GM23338 (cell line): ENCODE measurements around the gene CSRP2. TPM values are rescaled to one million over a fixed set of nuclear protein-coding genes. Genes with fewer than 3 reads are reported as not detected.
A peak's percentile ranks its signal among the peaks of the same experiment; 100 is the strongest.

Experiments used
- ATAC-seq: fragments of 200-7000 bp; cut with Tn5 transposase; 3 replicates; pipeline ENCODE4 v1.9.1; 2020
- DNase-seq: peaks from one replicate; pipeline ENCODE4 v3.0.0-alpha.2; 2015; ENCODE audit warnings: low spot score
- H2AFZ ChIP-seq: fragments of 200-600 bp; sonication (generic); 2 replicates; pipeline ENCODE4 v1.8.0; 2016; ENCODE audit warnings: antibody characterized with exemption, mild to moderate bottlenecking, moderate library complexity
- H3F3A ChIP-seq: fragments of 200-600 bp; sonication (generic); replicated peaks from 2 replicates; pipeline ENCODE4 v1.8.0; 2017; ENCODE audit warnings: antibody characterized with exemption, mixed run types, low read depth
- H3K27ac ChIP-seq: fragments of 200-600 bp; sonication (generic); 2 replicates; pipeline ENCODE4 v1.6.1; 2016; ENCODE audit warnings: low read depth
- H3K27me3 ChIP-seq: fragments of 200-600 bp; sonication (generic); 2 replicates; pipeline ENCODE4 v1.8.0; 2016; ENCODE audit warnings: mild to moderate bottlenecking, mixed run types, moderate library complexity; ENCODE audit not compliant: insufficient read depth
- H3K36me3 ChIP-seq: fragments of 200-600 bp; sonication (generic); 2 replicates; pipeline ENCODE4 v1.8.0; 2016; ENCODE audit warnings: mild to moderate bottlenecking; ENCODE audit not compliant: insufficient read depth
- H3K4me1 ChIP-seq: fragments of 200-600 bp; sonication (generic); 2 replicates; pipeline ENCODE4 v1.8.0; 2016; ENCODE audit warnings: mild to moderate bottlenecking, moderate library complexity; ENCODE audit not compliant: insufficient read depth
- H3K4me2 ChIP-seq: fragments of 200-600 bp; sonication (generic); 2 replicates; pipeline ENCODE4 v1.7.1; 2017; ENCODE audit warnings: mixed run types
- H3K4me3 ChIP-seq: fragments of 200-600 bp; sonication (generic); 2 replicates; pipeline ENCODE4 v1.6.1; 2016; ENCODE audit warnings: mixed run types
- H3K79me2 ChIP-seq: fragments of 200-600 bp; sonication (generic); replicated peaks from 2 replicates; pipeline ENCODE4 v1.8.0; 2017; ENCODE audit warnings: mild to moderate bottlenecking; ENCODE audit not compliant: insufficient read depth
- H3K9me2 ChIP-seq: fragments of 200-600 bp; sonication (generic); 2 replicates; pipeline ENCODE4 v1.8.0; 2017; ENCODE audit not compliant: insufficient read depth
- H4K20me1 ChIP-seq: fragments of 200-600 bp; sonication (generic); replicated peaks from 2 replicates; pipeline ENCODE4 v1.8.0; 2017; ENCODE audit warnings: mild to moderate bottlenecking; ENCODE audit not compliant: insufficient read depth
- H3K27ac Mint-ChIP-seq: 2 replicates; pipeline ENCODE4 v1.8.0; 2020; ENCODE audit warnings: inconsistent platforms, mild to moderate bottlenecking, moderate library complexity, mixed read lengths
- H3K27me3 Mint-ChIP-seq: 3 replicates; pipeline ENCODE4 v1.8.0; 2022; ENCODE audit warnings: low read depth, mild to moderate bottlenecking, moderate library complexity, mixed read lengths, inconsistent platforms; ENCODE audit not compliant: insufficient read depth, poor library complexity
- H3K36me3 Mint-ChIP-seq: 3 replicates; pipeline ENCODE4 v1.8.0; 2021; ENCODE audit warnings: low read depth, mild to moderate bottlenecking, inconsistent platforms, moderate library complexity, mixed read lengths
- H3K4me1 Mint-ChIP-seq: 3 replicates; pipeline ENCODE4 v1.8.0; 2020; ENCODE audit warnings: mild to moderate bottlenecking, inconsistent platforms, mixed read lengths
- H3K4me3 Mint-ChIP-seq: 3 replicates; pipeline ENCODE4 v1.8.0; 2021; ENCODE audit warnings: moderate library complexity, mild to moderate bottlenecking, inconsistent platforms, mixed read lengths
- H3K9me3 Mint-ChIP-seq: 3 replicates; pipeline ENCODE4 v1.8.0; 2020; ENCODE audit warnings: moderate library complexity, mild to moderate bottlenecking, inconsistent platforms, mixed read lengths
- CREB1 ChIP-seq: fragments of 250-450 bp; sonication (Bioruptor Pico); IDR thresholded peaks from 2 replicates; pipeline ENCODE4 v1.5.0; 2020; ENCODE audit warnings: low read depth, mild to moderate bottlenecking, moderate library complexity
- EZH2 ChIP-seq: fragments of 200-600 bp; sonication (generic); IDR thresholded peaks from one replicate; pipeline ENCODE4 v1.8.0; 2017; ENCODE audit warnings: antibody characterized with exemption, mild to moderate bottlenecking, low read depth; ENCODE audit not compliant: unreplicated experiment
- EZH2phosphoT487 ChIP-seq: fragments of 200-600 bp; sonication (generic); IDR thresholded peaks from one replicate; pipeline ENCODE4 v1.8.1; 2018; ENCODE audit warnings: antibody characterized with exemption; ENCODE audit not compliant: unreplicated experiment
- JUNB ChIP-seq: IDR thresholded peaks from one replicate; pipeline ENCODE4 v1.6.1; 2016; ENCODE audit warnings: antibody characterized with exemption; ENCODE audit not compliant: unreplicated experiment
- NANOG ChIP-seq: IDR thresholded peaks from 2 replicates; pipeline ENCODE4 v1.6.1; 2016; ENCODE audit warnings: antibody characterized with exemption, borderline replicate concordance
- POLR2AphosphoS5 ChIP-seq: IDR thresholded peaks from 2 replicates; pipeline ENCODE4 v1.6.1; 2016; ENCODE audit warnings: antibody characterized with exemption, low read depth
- STAT1 ChIP-seq: IDR thresholded peaks from one replicate; pipeline ENCODE4 v1.6.1; 2016; ENCODE audit warnings: antibody characterized with exemption; ENCODE audit not compliant: unreplicated experiment
- ZNF114 ChIP-seq: fragments of 250-450 bp; sonication (Bioruptor Pico); IDR thresholded peaks from 2 replicates; pipeline ENCODE4 v1.5.0; 2020; ENCODE audit warnings: mild to moderate bottlenecking, moderate library complexity
- ZNF331 ChIP-seq: fragments of 250-450 bp; sonication (Bioruptor Pico); IDR thresholded peaks from 2 replicates; pipeline ENCODE4 v1.5.0; 2020; ENCODE audit warnings: low read depth, mild to moderate bottlenecking, moderate library complexity
- polyA plus RNA-seq: library from polyadenylated mRNA; unstranded; fragments of >200 nt; fragmentation: Nextera tagmentation; extraction: Ambion mirVana; gene quantifications from 2 replicates; pipeline ENCODE4 v1.2.1, GENCODE V29; 2016
- total RNA-seq: library from RNA; depleted of rRNA; stranded (reverse); fragments of >200 nt; shearing (Covaris generic); gene quantifications from 2 replicates; pipeline ENCODE4 v1.2.3, GENCODE V29; 2014
- TF ChIP-seq, protein P1 (sequence below): fragments of 250-450 bp; sonication (Bioruptor Pico); IDR thresholded peaks from 2 replicates; pipeline ENCODE4 v1.5.0; 2020; ENCODE audit warnings: mild to moderate bottlenecking, moderate library complexity
- TF ChIP-seq, protein P2 (sequence below), 2 experiments: fragments of 200-600 bp in 1 of 2; sonication (generic) in 1 of 2; conservative IDR thresholded peaks; 2 replicates each; pipeline versions ENCODE4 v1.5.1 to v1.6.1; 2016 to 2017; ENCODE audit warnings: antibody characterized with exemption in 2 of 2, low read depth in 2 of 2, mild to moderate bottlenecking in 2 of 2, moderate library complexity in 1 of 2
- TF ChIP-seq, protein P3 (sequence below): IDR thresholded peaks from one replicate; pipeline ENCODE4 v1.6.1; 2018; ENCODE audit warnings: antibody characterized with exemption; ENCODE audit not compliant: unreplicated experiment
- TF ChIP-seq, protein P4 (sequence below): IDR thresholded peaks from 2 replicates; pipeline ENCODE4 v1.6.1; 2016; ENCODE audit warnings: antibody characterized with exemption

The CSRP2 gene
- total and polyA plus RNA-seq, 2 experiments from 2014 or later = 166 to 315 TPM

DNA sequence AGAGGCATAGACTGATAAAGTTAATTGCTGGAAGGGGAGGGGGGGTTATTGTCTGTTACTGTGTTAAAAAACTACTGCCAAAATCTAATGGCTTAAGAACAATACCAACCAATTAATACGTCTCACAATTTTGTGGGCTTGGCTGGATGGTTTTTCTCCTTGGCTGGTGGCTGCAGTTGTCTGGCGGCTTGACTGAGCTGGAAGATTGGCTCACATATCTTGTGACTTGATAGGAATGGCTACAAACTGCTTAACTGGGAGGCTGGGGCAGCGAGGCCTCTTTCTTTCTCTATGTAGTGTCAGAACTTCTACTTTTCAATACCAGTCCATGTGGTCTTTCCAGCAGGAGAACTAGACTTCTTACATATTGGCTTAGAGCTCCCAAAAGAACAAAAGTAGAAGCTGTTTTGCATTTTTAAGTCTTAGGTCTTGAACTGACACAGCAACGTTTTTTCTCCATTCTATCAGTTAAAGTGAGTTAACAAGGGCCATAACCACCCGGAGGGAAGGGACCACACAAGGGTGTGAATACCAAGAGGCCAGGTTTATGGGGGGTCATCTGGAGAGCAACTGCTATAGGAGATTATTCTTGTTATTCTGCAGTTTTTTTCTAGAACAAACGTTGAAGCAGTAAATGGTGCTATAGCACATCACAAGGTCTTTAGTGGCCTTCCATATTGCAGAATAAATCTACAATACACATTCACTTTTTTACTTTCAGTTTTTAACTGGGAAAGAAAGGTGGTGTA, 68.0 kb downstream of the CSRP2 start:
- Histone ChIP-seq H4K20me1 (no peaks in the 10 kb centered on the region), H3K4me2 (no peak overlapping the region), H3K27ac (no peak overlapping the region; the same call in 1 of the 2 replicates), H3K4me1 (no peaks in the 10 kb centered on the region), H2AFZ (no peak overlapping the region), H3K4me3 (no peak overlapping the region), H3K27me3 (no peaks in the 10 kb centered on the region), H3K36me3 (peaks cover 4% of the 10 kb centered on the region; the same call in 1 of the 2 replicates), H3K9me2 (no peaks in the 10 kb centered on the region), H3K79me2 (no peaks in the 10 kb centered on the region), H3F3A (no peaks in the 10 kb centered on the region)
- Mint-ChIP-seq H3K27ac (peak overlapping the region; percentile 43; the same call in 1 of the 2 replicates), H3K4me3 (no peak overlapping the region), H3K27me3 (no peaks in the 10 kb centered on the region), H3K9me3 (no peaks in the 10 kb centered on the region), H3K4me1 (no peaks in the 10 kb centered on the region), H3K36me3 (peaks cover 10% of the 10 kb centered on the region; the same call in 2 of the 3 replicates)
- DNase-seq (no peak), ATAC-seq (no peak)
- TF ChIP-seq, protein P1, sequence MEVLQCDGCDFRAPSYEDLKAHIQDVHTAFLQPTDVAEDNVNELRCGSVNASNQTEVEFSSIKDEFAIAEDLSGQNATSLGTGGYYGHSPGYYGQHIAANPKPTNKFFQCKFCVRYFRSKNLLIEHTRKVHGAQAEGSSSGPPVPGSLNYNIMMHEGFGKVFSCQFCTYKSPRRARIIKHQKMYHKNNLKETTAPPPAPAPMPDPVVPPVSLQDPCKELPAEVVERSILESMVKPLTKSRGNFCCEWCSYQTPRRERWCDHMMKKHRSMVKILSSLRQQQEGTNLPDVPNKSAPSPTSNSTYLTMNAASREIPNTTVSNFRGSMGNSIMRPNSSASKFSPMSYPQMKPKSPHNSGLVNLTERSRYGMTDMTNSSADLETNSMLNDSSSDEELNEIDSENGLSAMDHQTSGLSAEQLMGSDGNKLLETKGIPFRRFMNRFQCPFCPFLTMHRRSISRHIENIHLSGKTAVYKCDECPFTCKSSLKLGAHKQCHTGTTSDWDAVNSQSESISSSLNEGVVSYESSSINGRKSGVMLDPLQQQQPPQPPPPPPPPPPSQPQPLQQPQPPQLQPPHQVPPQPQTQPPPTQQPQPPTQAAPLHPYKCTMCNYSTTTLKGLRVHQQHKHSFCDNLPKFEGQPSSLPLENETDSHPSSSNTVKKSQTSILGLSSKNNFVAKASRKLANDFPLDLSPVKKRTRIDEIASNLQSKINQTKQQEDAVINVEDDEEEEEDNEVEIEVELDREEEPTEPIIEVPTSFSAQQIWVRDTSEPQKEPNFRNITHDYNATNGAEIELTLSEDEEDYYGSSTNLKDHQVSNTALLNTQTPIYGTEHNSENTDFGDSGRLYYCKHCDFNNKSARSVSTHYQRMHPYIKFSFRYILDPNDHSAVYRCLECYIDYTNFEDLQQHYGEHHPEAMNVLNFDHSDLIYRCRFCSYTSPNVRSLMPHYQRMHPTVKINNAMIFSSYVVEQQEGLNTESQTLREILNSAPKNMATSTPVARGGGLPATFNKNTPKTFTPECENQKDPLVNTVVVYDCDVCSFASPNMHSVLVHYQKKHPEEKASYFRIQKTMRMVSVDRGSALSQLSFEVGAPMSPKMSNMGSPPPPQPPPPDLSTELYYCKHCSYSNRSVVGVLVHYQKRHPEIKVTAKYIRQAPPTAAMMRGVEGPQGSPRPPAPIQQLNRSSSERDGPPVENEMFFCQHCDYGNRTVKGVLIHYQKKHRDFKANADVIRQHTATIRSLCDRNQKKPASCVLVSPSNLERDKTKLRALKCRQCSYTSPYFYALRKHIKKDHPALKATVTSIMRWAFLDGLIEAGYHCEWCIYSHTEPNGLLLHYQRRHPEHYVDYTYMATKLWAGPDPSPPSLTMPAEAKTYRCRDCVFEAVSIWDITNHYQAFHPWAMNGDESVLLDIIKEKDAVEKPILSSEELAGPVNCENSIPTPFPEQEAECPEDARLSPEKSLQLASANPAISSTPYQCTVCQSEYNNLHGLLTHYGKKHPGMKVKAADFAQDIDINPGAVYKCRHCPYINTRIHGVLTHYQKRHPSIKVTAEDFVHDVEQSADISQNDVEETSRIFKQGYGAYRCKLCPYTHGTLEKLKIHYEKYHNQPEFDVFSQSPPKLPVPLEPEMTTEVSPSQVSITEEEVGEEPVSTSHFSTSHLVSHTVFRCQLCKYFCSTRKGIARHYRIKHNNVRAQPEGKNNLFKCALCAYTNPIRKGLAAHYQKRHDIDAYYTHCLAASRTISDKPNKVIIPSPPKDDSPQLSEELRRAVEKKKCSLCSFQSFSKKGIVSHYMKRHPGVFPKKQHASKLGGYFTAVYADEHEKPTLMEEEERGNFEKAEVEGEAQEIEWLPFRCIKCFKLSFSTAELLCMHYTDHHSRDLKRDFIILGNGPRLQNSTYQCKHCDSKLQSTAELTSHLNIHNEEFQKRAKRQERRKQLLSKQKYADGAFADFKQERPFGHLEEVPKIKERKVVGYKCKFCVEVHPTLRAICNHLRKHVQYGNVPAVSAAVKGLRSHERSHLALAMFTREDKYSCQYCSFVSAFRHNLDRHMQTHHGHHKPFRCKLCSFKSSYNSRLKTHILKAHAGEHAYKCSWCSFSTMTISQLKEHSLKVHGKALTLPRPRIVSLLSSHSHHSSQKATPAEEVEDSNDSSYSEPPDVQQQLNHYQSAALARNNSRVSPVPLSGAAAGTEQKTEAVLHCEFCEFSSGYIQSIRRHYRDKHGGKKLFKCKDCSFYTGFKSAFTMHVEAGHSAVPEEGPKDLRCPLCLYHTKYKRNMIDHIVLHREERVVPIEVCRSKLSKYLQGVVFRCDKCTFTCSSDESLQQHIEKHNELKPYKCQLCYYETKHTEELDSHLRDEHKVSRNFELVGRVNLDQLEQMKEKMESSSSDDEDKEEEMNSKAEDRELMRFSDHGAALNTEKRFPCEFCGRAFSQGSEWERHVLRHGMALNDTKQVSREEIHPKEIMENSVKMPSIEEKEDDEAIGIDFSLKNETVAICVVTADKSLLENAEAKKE = no peak
- no peak for TF ChIP-seq JUNB
- no peak for TF ChIP-seq CREB1
- TF ChIP-seq STAT1 = no peak
- TF ChIP-seq EZH2 = no peak
- TF ChIP-seq, protein P2, sequence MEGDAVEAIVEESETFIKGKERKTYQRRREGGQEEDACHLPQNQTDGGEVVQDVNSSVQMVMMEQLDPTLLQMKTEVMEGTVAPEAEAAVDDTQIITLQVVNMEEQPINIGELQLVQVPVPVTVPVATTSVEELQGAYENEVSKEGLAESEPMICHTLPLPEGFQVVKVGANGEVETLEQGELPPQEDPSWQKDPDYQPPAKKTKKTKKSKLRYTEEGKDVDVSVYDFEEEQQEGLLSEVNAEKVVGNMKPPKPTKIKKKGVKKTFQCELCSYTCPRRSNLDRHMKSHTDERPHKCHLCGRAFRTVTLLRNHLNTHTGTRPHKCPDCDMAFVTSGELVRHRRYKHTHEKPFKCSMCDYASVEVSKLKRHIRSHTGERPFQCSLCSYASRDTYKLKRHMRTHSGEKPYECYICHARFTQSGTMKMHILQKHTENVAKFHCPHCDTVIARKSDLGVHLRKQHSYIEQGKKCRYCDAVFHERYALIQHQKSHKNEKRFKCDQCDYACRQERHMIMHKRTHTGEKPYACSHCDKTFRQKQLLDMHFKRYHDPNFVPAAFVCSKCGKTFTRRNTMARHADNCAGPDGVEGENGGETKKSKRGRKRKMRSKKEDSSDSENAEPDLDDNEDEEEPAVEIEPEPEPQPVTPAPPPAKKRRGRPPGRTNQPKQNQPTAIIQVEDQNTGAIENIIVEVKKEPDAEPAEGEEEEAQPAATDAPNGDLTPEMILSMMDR (conservative IDR thresholded peaks at IDR 0.05; ENCODE audit: low read depth in 2 of 2) = no peak
- TF ChIP-seq ZNF331 (CRISPR knock-in tag) = no peak
- TF ChIP-seq, protein P3, sequence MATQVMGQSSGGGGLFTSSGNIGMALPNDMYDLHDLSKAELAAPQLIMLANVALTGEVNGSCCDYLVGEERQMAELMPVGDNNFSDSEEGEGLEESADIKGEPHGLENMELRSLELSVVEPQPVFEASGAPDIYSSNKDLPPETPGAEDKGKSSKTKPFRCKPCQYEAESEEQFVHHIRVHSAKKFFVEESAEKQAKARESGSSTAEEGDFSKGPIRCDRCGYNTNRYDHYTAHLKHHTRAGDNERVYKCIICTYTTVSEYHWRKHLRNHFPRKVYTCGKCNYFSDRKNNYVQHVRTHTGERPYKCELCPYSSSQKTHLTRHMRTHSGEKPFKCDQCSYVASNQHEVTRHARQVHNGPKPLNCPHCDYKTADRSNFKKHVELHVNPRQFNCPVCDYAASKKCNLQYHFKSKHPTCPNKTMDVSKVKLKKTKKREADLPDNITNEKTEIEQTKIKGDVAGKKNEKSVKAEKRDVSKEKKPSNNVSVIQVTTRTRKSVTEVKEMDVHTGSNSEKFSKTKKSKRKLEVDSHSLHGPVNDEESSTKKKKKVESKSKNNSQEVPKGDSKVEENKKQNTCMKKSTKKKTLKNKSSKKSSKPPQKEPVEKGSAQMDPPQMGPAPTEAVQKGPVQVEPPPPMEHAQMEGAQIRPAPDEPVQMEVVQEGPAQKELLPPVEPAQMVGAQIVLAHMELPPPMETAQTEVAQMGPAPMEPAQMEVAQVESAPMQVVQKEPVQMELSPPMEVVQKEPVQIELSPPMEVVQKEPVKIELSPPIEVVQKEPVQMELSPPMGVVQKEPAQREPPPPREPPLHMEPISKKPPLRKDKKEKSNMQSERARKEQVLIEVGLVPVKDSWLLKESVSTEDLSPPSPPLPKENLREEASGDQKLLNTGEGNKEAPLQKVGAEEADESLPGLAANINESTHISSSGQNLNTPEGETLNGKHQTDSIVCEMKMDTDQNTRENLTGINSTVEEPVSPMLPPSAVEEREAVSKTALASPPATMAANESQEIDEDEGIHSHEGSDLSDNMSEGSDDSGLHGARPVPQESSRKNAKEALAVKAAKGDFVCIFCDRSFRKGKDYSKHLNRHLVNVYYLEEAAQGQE = no peak
- TF ChIP-seq NANOG = no peak
- TF ChIP-seq POLR2AphosphoS5 = no peak
- TF ChIP-seq EZH2phosphoT487 = no peak
- TF ChIP-seq ZNF114 (CRISPR knock-in tag) = no peak
- TF ChIP-seq, protein P4, sequence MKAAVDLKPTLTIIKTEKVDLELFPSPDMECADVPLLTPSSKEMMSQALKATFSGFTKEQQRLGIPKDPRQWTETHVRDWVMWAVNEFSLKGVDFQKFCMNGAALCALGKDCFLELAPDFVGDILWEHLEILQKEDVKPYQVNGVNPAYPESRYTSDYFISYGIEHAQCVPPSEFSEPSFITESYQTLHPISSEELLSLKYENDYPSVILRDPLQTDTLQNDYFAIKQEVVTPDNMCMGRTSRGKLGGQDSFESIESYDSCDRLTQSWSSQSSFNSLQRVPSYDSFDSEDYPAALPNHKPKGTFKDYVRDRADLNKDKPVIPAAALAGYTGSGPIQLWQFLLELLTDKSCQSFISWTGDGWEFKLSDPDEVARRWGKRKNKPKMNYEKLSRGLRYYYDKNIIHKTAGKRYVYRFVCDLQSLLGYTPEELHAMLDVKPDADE = no peak
